Fibroblast of lung (primary cell): ENCODE results near the gene FSTL4.

ENCODE experiments used
- CTCF ChIP-seq, 2 donors: IDR thresholded peaks in 1 of 2; conservative IDR thresholded peaks in 1 of 2; 1 replicate in 1 of 2; 2 replicates in 1 of 2; pipeline ENCODE4 v1.5.1; 2011 to 2012; ENCODE audit warnings: low read length in 2 of 2, control low read depth in 1 of 2, inconsistent platforms in 1 of 2, low read depth in 1 of 2, mild to moderate bottlenecking in 1 of 2
- EZH2 ChIP-seq: IDR thresholded peaks from 2 replicates; pipeline ENCODE4 v1.5.1; 2012; ENCODE audit warnings: low read length, control low read depth, mild to moderate bottlenecking; ENCODE audit errors: missing control alignments

- no peak for TF ChIP-seq CTCF (conservative IDR thresholded peaks at IDR 0.05 in 1 of 2, IDR thresholded peaks at IDR 0.05 in 1 of 2; ENCODE audit: low read depth in 1 of 2, low read length in 2 of 2)
- no peak for TF ChIP-seq EZH2
These were observed 412.7 kb downstream of the FSTL4 start for GRCh38 chr5:133199417-133200178.
